KBM-7 (cell line): ENCODE measurements around the gene MARCHF3.
"Not testable (repeated sequence)": the region's sequence is repeated elsewhere in the genome, so short reads cannot be mapped to it uniquely, and the experiment has no call there.

Experiments used
- DNase-seq: peaks from one replicate; pipeline ENCODE4 v3.0.0-alpha.2; 2015
- in situ Hi-C: fragments of 300-500 bp; cut with MboI; formaldehyde crosslinking; loops from 2 replicates; pipeline ENCODE4 v1.14.3; 2020; ENCODE audit warnings: low sequenced_read_pairs, low pct_unique_long_range_greater_than_20kb, mixed read lengths

Gene MARCHF3

GRCh38 chr5:126846344-126846743 lies 184.0 kb downstream of the MARCHF3 start:
- in situ Hi-C loops, result no loop called here
- no peak for DNase-seq

DNA sequence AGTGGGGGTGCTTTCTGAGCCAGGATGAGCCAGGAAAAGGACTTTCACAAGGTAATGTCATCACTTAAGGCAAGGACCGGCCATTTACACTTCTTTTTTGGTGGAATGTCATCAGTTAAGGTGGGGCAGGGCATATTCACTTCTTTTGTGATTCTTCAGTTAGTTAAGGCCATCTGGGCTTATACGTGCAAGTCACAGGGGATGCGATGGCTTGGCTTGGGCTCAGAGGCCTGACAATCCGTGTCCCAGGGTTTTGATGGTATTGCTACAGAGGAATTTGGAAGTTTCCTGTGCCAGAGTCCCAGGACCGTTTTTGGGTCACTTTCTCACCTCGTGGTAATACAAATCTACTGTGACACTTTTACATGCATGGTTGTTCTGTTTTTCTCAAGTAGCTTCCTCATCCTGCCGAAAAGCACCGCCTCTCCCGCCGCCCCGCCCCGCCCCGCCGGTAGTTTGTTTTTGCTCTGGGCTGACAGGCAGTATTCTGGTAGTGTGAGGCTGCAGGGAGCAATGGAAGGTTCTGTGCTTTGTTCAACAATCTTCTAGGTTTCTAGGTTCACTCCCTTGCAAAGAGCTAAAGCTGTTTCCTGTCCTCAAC lies 184.8 kb downstream of the MARCHF3 start:
- peak; percentile 86 for DNase-seq
- in situ Hi-C loops, result not testable (repeated sequence)

DNA sequence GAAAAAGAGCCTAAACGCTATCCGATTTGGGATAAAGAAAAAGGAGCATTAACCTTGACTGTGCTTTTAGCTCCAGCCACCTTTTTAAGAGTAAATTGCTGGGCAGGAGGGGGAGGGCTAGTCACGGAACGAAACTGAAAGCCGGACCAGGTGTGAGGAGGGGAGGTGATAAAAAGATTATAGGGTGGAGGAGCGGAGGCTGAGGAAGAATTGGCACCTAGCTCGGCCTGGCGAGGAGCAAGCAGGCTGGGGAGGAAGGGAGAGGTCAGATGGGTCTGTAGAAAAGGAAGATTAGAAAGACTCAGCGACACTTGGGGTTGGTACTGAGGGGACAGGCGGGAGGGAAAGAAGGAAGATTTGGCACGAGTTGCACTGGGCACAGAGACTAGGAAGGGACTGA lies 187.0 kb downstream of the MARCHF3 start:
- in situ Hi-C loops, DNase-seq: not testable (repeated sequence)

DNA sequence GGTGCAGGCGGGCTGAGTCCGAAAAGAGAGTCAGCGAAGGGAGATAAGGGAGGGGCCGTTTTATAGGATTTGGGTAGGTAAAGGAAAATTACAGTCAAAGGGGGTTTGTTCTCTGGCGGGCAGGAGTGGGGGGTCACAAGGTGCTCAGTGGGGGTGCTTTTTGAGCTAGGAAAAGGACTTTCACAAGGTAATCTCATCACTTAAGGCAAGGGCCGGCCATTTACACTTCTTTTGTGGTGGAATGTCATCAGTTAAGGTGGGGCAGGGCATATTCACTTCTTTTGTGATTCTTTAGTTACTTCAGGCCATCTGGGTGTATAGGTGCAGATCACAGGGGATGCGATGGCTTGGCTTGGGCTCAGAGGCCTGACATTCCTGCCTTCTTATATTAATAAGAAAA lies 191.0 kb downstream of the MARCHF3 start:
- in situ Hi-C loops, result not testable (repeated sequence)

GRCh38 chr5:126837906-126838539 lies 192.3 kb downstream of the MARCHF3 start:
- DNase-seq, result no peak
- in situ Hi-C loops, result no loop called here

More for the DNA sequence above, 191.0 kb downstream of the MARCHF3 start:
- DNase-seq, result not testable (repeated sequence)

DNA sequence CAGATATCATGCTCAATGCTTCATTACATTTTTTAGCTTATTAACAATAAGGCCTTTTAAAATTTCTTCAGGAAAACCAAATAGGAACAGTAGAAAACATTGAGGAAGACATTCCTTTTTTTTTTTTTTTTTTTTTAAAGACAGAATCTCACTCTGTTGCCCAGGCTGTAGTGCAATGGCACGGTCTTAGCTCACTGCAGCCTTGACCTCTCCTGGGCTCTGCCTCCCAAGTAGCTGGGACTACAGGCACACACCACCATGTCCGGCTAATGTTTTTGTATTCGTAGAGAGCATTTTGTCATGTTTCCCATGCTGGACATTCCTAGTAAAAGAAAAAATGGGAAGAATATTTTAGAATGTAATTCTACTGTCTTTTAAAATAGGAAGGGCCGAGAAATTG lies 193.1 kb downstream of the MARCHF3 start:
- in situ Hi-C loops, result no loop called here
- DNase-seq, result no peak

- no peak for DNase-seq
- in situ Hi-C loops, result no loop called here
Measured at GRCh38 chr5:126836778-126837177, 193.6 kb downstream of the MARCHF3 start.

GRCh38 chr5:126831156-126831555 lies 199.2 kb downstream of the MARCHF3 start:
- in situ Hi-C loops, result no loop called here
- no peak for DNase-seq

GRCh38 chr5:126830061-126830460 lies 200.3 kb downstream of the MARCHF3 start:
- no peak for DNase-seq
- in situ Hi-C loops, result no loop called here

GRCh38 chr5:126829098-126829497 lies 201.3 kb downstream of the MARCHF3 start:
- no peak for DNase-seq
- in situ Hi-C loops, result no loop called here

GRCh38 chr5:126826619-126827215 lies 203.6 kb downstream of the MARCHF3 start:
- in situ Hi-C loops, result no loop called here
- DNase-seq, result no peak

- in situ Hi-C loops, result no loop called here
- no peak for DNase-seq
Measured at GRCh38 chr5:126819253-126819652, 211.1 kb downstream of the MARCHF3 start.

- in situ Hi-C loops, result no loop called here
- no peak for DNase-seq
Measured at GRCh38 chr5:126818736-126819135, 211.6 kb downstream of the MARCHF3 start.
